Natural killer cell (primary cell): ENCODE data around the gene NHERF2. TPM values are rescaled to one million over a fixed set of nuclear protein-coding genes. Genes with fewer than 3 reads are reported as not detected.

Source experiments
- ATAC-seq, 3 donors: fragments of 150-1000 bp in 2 of 3; fragments of 200-7000 bp in 1 of 3; cut with Tn5 transposase; 1 replicate in 1 of 3; 2 replicates in 2 of 3; pipeline ENCODE4 v1.10.0; 2021; ENCODE audit warnings: mild to moderate bottlenecking in 2 of 3, moderate library complexity in 2 of 3
- DNase-seq, 2 donors: peaks; one replicate each; pipeline versions ENCODE4 v3.0.0 to v3.0.0-alpha.2; 2013 to 2021; ENCODE audit warnings: mixed read lengths in 1 of 2
- H3K27ac ChIP-seq: one replicate; pipeline ENCODE4 v1.5.1; 2013; ENCODE audit warnings: mild to moderate bottlenecking, low read length
- H3K27me3 ChIP-seq: one replicate; pipeline ENCODE4 v1.6.1; 2013; ENCODE audit warnings: low read length; ENCODE audit not compliant: control insufficient read depth, insufficient read depth
- H3K36me3 ChIP-seq: one replicate; pipeline ENCODE4 v1.6.1; 2013; ENCODE audit warnings: low read length; ENCODE audit not compliant: control insufficient read depth, insufficient read depth
- H3K4me1 ChIP-seq: one replicate; pipeline ENCODE4 v1.6.1; 2013; ENCODE audit warnings: low read length; ENCODE audit not compliant: control insufficient read depth, insufficient read depth
- H3K4me3 ChIP-seq: one replicate; pipeline ENCODE4 v1.5.1; 2013; ENCODE audit warnings: low read length
- H3K9me3 ChIP-seq: one replicate; pipeline ENCODE4 v1.6.1; 2013; ENCODE audit warnings: low read length; ENCODE audit not compliant: control insufficient read depth, insufficient read depth
- H3K27ac Mint-ChIP-seq, 2 donors: one replicate each; pipeline ENCODE4 v1.8.0; 2022; ENCODE audit warnings: mild to moderate bottlenecking in 2 of 2, mixed read lengths in 2 of 2, moderate library complexity in 1 of 2
- H3K27me3 Mint-ChIP-seq, 2 donors: one replicate each; pipeline ENCODE4 v1.8.0; 2022; ENCODE audit warnings: low read depth in 2 of 2, mixed read lengths in 2 of 2
- H3K36me3 Mint-ChIP-seq: one replicate; pipeline ENCODE4 v1.8.0; 2022; ENCODE audit warnings: mixed read lengths
- H3K4me1 Mint-ChIP-seq, 2 donors: one replicate each; pipeline ENCODE4 v1.8.0; 2022; ENCODE audit warnings: mixed read lengths in 2 of 2
- H3K4me3 Mint-ChIP-seq: one replicate; pipeline ENCODE4 v1.8.0; 2022; ENCODE audit warnings: mild to moderate bottlenecking, moderate library complexity, mixed read lengths
- H3K9me3 Mint-ChIP-seq, 2 donors: one replicate each; pipeline ENCODE4 v1.8.0; 2022; ENCODE audit warnings: mixed read lengths in 2 of 2
- WGBS: methylation state at CpG from one replicate; pipeline ENCODE4 v1.1.7; 2013; ENCODE audit warnings: missing lambda C conversion rate; ENCODE audit not compliant: insufficient coverage; 5-methylcytosine and 5-hydroxymethylcytosine counted together
- intact Hi-C: fragments of 100-400 bp; cut with micrococcal nuclease; formaldehyde crosslinking; loops from one replicate; pipeline ENCODE4 v1.14.2; 2022
- total RNA-seq, 4 donors: library from RNA; stranded (reverse); fragments of 120-200 nt in 1 of 4; gene quantifications; one replicate each; pipeline versions ENCODE4 v1.2.3 to v1.2.4, GENCODE V29; 2013 to 2022
- TF ChIP-seq, protein P1 (sequence below): fragments of 200-600 bp; IDR thresholded peaks from one replicate; pipeline ENCODE4 v1.8.0; 2022; ENCODE audit warnings: antibody characterized with exemption

Gene NHERF2
- total RNA-seq, 3 donors from 2014 or later (not counting 1 experiment from before 2014, with no cell fraction given), result 4.3 to 7.1 (median 5.6) TPM

DNA sequence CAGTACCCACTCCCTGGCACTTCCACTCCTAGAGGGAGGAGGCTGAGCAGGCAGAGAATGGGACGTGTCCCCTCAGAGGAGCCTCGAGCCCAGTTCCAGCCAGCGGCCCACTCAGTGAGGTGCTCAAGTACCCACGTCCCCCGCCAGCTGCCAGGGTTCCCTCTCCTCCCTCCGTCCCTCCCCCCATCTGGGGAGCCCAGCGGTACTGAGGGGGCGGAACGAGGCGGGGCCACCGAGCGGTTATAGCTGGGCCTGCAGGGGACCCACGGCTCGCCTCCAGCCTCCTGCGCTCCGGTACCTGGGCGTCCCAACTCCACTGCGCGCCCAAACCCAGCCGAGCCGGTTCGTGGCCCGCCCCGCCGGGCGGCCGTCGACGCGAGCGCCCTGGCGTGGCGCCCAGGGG, 7.2 kb upstream of the NHERF2 start, which contains the start of gene NPW:
Gene NPW, plus strand, starts transcription at position 268 of the 403 bp plus-strand sequence.
- TF ChIP-seq, protein P1, sequence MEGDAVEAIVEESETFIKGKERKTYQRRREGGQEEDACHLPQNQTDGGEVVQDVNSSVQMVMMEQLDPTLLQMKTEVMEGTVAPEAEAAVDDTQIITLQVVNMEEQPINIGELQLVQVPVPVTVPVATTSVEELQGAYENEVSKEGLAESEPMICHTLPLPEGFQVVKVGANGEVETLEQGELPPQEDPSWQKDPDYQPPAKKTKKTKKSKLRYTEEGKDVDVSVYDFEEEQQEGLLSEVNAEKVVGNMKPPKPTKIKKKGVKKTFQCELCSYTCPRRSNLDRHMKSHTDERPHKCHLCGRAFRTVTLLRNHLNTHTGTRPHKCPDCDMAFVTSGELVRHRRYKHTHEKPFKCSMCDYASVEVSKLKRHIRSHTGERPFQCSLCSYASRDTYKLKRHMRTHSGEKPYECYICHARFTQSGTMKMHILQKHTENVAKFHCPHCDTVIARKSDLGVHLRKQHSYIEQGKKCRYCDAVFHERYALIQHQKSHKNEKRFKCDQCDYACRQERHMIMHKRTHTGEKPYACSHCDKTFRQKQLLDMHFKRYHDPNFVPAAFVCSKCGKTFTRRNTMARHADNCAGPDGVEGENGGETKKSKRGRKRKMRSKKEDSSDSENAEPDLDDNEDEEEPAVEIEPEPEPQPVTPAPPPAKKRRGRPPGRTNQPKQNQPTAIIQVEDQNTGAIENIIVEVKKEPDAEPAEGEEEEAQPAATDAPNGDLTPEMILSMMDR, result no peak
- H3K27me3 Mint-ChIP-seq, result peaks cover 0 to 27% of the 10 kb centered on the region in 2 donors
- H3K4me1 Mint-ChIP-seq, result peaks cover 8 to 17% of the 10 kb centered on the region in 2 donors
- H3K9me3 ChIP-seq, result no peaks in the 10 kb centered on the region
- H3K27me3 ChIP-seq, result peaks cover 14% of the 10 kb centered on the region
- H3K36me3 Mint-ChIP-seq, result no peaks in the 10 kb centered on the region
- H3K4me3 ChIP-seq, result no peak within 1 kb of the TSS
- no peaks in the 10 kb centered on the region for H3K36me3 ChIP-seq
- ATAC-seq (no peak), DNase-seq (peak in 1 of 2 donors; percentile 44)
- no peak within 1 kb of the TSS for H3K4me3 Mint-ChIP-seq
- no peak within 1 kb of the TSS for H3K27ac Mint-ChIP-seq
- H3K9me3 Mint-ChIP-seq, result no peaks in the 10 kb centered on the region
- intact Hi-C loops, result no loop called here
- no peak within 1 kb of the TSS for H3K27ac ChIP-seq
- 2% methylated on average over 33 of the region's 33 CpGs for WGBS
- peaks cover 25% of the 10 kb centered on the region for H3K4me1 ChIP-seq

DNA sequence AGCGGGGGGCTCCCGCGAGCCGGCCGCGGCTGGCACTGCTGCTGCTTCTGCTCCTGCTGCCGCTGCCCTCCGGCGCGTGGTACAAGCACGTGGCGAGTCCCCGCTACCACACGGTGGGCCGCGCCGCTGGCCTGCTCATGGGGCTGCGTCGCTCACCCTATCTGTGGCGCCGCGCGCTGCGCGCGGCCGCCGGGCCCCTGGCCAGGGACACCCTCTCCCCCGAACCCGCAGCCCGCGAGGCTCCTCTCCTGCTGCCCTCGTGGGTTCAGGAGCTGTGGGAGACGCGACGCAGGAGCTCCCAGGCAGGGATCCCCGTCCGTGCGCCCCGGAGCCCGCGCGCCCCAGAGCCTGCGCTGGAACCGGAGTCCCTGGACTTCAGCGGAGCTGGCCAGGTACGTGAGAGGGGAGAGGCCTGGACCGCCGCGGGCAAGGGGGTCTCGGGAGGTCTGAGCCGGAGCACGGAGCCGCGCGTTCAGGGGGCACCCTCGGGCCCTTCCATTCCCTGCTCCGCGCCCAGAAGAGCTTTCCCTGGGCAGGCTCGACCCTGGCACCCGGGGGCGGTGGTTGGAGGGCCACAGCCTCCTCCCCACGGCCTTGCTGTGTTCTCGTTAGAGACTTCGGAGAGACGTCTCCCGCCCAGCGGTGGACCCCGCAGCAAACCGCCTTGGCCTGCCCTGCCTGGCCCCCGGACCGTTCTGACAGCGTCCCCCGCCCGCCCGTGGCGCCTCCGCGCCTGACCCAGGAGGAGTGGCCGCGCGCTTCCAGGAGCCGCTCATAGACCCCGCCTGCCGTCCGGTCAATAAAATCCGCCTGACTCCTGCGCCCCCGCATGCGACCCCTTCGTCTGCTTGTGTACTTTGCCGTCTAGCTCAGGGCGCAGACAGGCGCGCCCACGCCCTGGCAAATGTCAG, 6.5 kb upstream of the NHERF2 start:
- Mint-ChIP-seq H3K27me3 (peaks cover 0 to 27% of the 10 kb centered on the region in 2 donors), H3K4me1 (peaks cover 8 to 17% of the 10 kb centered on the region in 2 donors), H3K27ac (no peak overlapping the region), H3K36me3 (no peaks in the 10 kb centered on the region), H3K4me3 (no peak overlapping the region), H3K9me3 (no peaks in the 10 kb centered on the region)
- ATAC-seq (no peak), DNase-seq (no peak)
- H3K27me3 ChIP-seq, result peaks cover 16% of the 10 kb centered on the region
- H3K4me3 ChIP-seq, result no peak overlapping the region
- H3K36me3 ChIP-seq, result no peaks in the 10 kb centered on the region
- TF ChIP-seq, protein P1, result no peak
- peaks cover 25% of the 10 kb centered on the region for H3K4me1 ChIP-seq
- H3K9me3 ChIP-seq, result no peaks in the 10 kb centered on the region
- intact Hi-C loops, result loop anchor here (10.0 kb wide), 1 partner anchor 245 kb away; the partner anchor contains the start of gene RNPS1
- no peak overlapping the region for H3K27ac ChIP-seq
- WGBS, result 3% methylated on average over 96 of the region's 96 CpGs

DNA sequence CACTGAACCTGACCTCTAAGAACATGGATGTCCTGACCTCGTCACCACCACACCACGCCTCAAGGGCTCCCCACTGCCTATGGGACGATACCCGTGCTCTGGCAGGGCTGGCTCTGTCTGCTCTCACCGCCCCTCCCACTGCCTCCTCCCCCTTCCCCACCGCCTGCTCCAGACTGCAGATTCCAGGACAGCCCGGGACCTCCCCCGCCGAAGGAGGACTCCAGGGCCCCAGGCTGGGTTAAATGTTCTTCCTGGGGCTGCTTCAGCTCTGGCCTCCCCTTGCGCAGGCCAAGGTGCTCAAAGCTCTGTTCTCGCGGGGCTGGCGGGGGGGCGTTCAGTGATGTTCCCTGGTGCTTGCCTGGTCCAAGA, 4.0 kb upstream of the NHERF2 start:
- TF ChIP-seq, protein P1, result no peak
- Mint-ChIP-seq H3K4me1 (peaks cover 8 to 21% of the 10 kb centered on the region in 2 donors), H3K27ac (peak overlapping the region in 1 of 2 donors; percentile 80), H3K27me3 (peaks cover 0 to 27% of the 10 kb centered on the region in 2 donors), H3K36me3 (no peaks in the 10 kb centered on the region), H3K4me3 (peak overlapping the region; percentile 80), H3K9me3 (no peaks in the 10 kb centered on the region)
- Histone ChIP-seq H3K9me3 (no peaks in the 10 kb centered on the region), H3K4me3 (peak overlapping the region; percentile 11), H3K27me3 (peaks cover 17% of the 10 kb centered on the region), H3K4me1 (peaks cover 39% of the 10 kb centered on the region), H3K36me3 (no peaks in the 10 kb centered on the region), H3K27ac (no peak overlapping the region)
- intact Hi-C loops, result loop anchor here (1.0 to 10.0 kb wide), 4 partner anchors 25 to 242 kb away; partner anchors contain the start of genes NTHL1, RNPS1, TRAF7 and TSC2
- 3% methylated on average over 14 of the region's 14 CpGs for whole genome bisulfite sequencing
- no peak for DNase-seq
- ATAC-seq, result peak; percentile 1 to 14 (median 3)
